PC-3 (cell line): ENCODE measurements around the gene FAM184A. TPM values are rescaled to one million over a fixed set of nuclear protein-coding genes. Genes with fewer than 3 reads are reported as not detected.
"Not testable (repeated sequence)": the region's sequence is repeated elsewhere in the genome, so short reads cannot be mapped to it uniquely, and the experiment has no call there.

ENCODE experiments used
- ATAC-seq: fragments of 200-7000 bp; cut with Tn5 transposase; 2 replicates; pipeline ENCODE4 v1.9.1; 2020; ENCODE audit warnings: mild to moderate bottlenecking, moderate library complexity
- BruUV-seq: library from RNA; stranded (reverse); fragments of 400-500 nt; replicated peaks from 2 replicates; lab custom pipeline; 2021; lab: Mats Ljungman, UMichigan
- CTCF ChIA-PET: fragments of 300-600 bp; sonication (Branson Sonifier 250); formaldehyde crosslinking; loops from one replicate; lab custom pipeline; 2022; ENCODE audit warnings: antibody characterized with exemption; lab: Charles Lee
- POLR2A ChIA-PET: fragments of 300-600 bp; sonication (Branson Sonifier 250); formaldehyde crosslinking; loops from one replicate; lab custom pipeline; 2022; ENCODE audit warnings: antibody characterized with exemption; ENCODE audit not compliant: unreplicated experiment; lab: Charles Lee
- DNase-seq: peaks from one replicate; pipeline ENCODE4 v3.0.0-alpha.2; 2015
- H2AFZ ChIP-seq: fragments of 300-600 bp; sonication (generic); 2 replicates; pipeline ENCODE4 v1.6.0; 2016; ENCODE audit warnings: antibody characterized with exemption, low read length
- H3F3A ChIP-seq: fragments of 300-600 bp; sonication (generic); one replicate; pipeline ENCODE4 v1.6.0; 2017; ENCODE audit warnings: antibody characterized with exemption, low read length, control low read depth, mild to moderate bottlenecking; ENCODE audit not compliant: unreplicated experiment
- H3K27ac ChIP-seq: fragments of 300-600 bp; sonication (generic); 2 replicates; pipeline ENCODE4 v1.5.1; 2016; ENCODE audit warnings: mild to moderate bottlenecking, low read length
- H3K27me3 ChIP-seq: fragments of 300-600 bp; sonication (generic); 2 replicates; pipeline ENCODE4 v1.6.1; 2016; ENCODE audit warnings: low read length, mixed read lengths
- H3K36me3 ChIP-seq: fragments of 300-600 bp; sonication (generic); 2 replicates; pipeline ENCODE4 v1.6.1; 2016; ENCODE audit warnings: low read depth, mixed run types, low read length, mixed read lengths
- H3K4me1 ChIP-seq: fragments of 300-600 bp; sonication (generic); 2 replicates; pipeline ENCODE4 v1.5.1; 2016; ENCODE audit warnings: low read length; ENCODE audit not compliant: insufficient read depth
- H3K4me2 ChIP-seq: fragments of 300-600 bp; sonication (generic); 2 replicates; pipeline ENCODE4 v1.6.0; 2016; ENCODE audit warnings: low read length
- H3K4me3 ChIP-seq: fragments of 300-600 bp; sonication (generic); 2 replicates; pipeline ENCODE4 v1.5.1; 2016; ENCODE audit warnings: mild to moderate bottlenecking, low read length, mixed read lengths
- H3K79me2 ChIP-seq: fragments of 300-600 bp; sonication (generic); 2 replicates; pipeline ENCODE4 v1.6.1; 2017; ENCODE audit warnings: low read length, mixed read lengths
- H3K9ac ChIP-seq: fragments of 300-600 bp; sonication (generic); 2 replicates; pipeline ENCODE4 v1.6.0; 2016; ENCODE audit warnings: mild to moderate bottlenecking, low read length
- H3K9me2 ChIP-seq: fragments of 300-600 bp; sonication (generic); replicated peaks from 2 replicates; pipeline ENCODE4 v1.6.1; 2016; ENCODE audit warnings: mixed run types, low read length, mixed read lengths
- H3K9me3 ChIP-seq: fragments of 300-600 bp; sonication (generic); 2 replicates; pipeline ENCODE4 v1.6.1; 2016; ENCODE audit warnings: low read length, mixed read lengths
- H4K20me1 ChIP-seq: fragments of 300-600 bp; sonication (generic); 2 replicates; pipeline ENCODE4 v1.6.1; 2016; ENCODE audit warnings: low read length, mixed read lengths
- CTCF ChIP-seq: fragments of 300-600 bp; sonication (generic); conservative IDR thresholded peaks from 2 replicates; pipeline ENCODE4 v1.5.1; 2017; ENCODE audit warnings: antibody characterized with exemption, low read depth, mild to moderate bottlenecking, low read length
- EZH2 ChIP-seq: fragments of 300-600 bp; sonication (generic); IDR thresholded peaks from one replicate; pipeline ENCODE4 v1.6.1; 2017; ENCODE audit warnings: antibody characterized with exemption, mild to moderate bottlenecking, low read length; ENCODE audit not compliant: unreplicated experiment
- EZH2phosphoT487 ChIP-seq: fragments of 300-600 bp; sonication (generic); IDR thresholded peaks from 2 replicates; pipeline ENCODE4 v1.6.1; 2018; ENCODE audit warnings: mild to moderate bottlenecking, antibody characterized with exemption, low read length, borderline replicate concordance
- intact Hi-C: fragments of 100-400 bp; cut with micrococcal nuclease; formaldehyde crosslinking; loops from 2 replicates; pipeline ENCODE4 v1.9.0; 2023
- total RNA-seq: library from RNA; depleted of rRNA; stranded (reverse); fragments of >200 nt; gene quantifications from 2 replicates; pipeline ENCODE4 v1.2.3, GENCODE V29; 2014

FAM184A gene
- total RNA-seq, 1 experiment from 2014 or later: 4.4 TPM

- H3K9me2 ChIP-seq: no peaks in the 10 kb centered on the region
- TF ChIP-seq EZH2 (no peak), EZH2phosphoT487 (no peak), CTCF (no peak)
- ChIA-PET POLR2A (no interaction called here), CTCF (interaction anchor here (0.7 kb wide), 1 partner anchor 158 kb away, joined by 4 read pairs; no protein-coding TSS in a partner anchor)
- H3F3A ChIP-seq: peaks cover 4% of the 10 kb centered on the region
- H3K9ac ChIP-seq: no peak overlapping the region
- no peaks in the 10 kb centered on the region for H3K27me3 ChIP-seq
- no peak overlapping the region for H3K27ac ChIP-seq
- peak; percentile 15 for DNase-seq
- intact Hi-C loops: loop anchor here (10.0 kb wide), 1 partner anchor 555 kb away; no protein-coding TSS in a partner anchor
- H3K79me2 ChIP-seq: no peaks in the 10 kb centered on the region
- H3K36me3 ChIP-seq: no peaks in the 10 kb centered on the region
- H3K9me3 ChIP-seq: no peaks in the 10 kb centered on the region
- no peaks in the 10 kb centered on the region for H4K20me1 ChIP-seq
- no peak overlapping the region for H3K4me2 ChIP-seq
- no peak overlapping the region for H2AFZ ChIP-seq
- no peak for ATAC-seq
- H3K4me3 ChIP-seq: no peak overlapping the region
- H3K4me1 ChIP-seq: peaks cover 15% of the 10 kb centered on the region
- BruUV-seq: no TSS peak
Measured at GRCh38 chr6:119119989-119120388, 41.5 kb upstream of the FAM184A start.

DNA sequence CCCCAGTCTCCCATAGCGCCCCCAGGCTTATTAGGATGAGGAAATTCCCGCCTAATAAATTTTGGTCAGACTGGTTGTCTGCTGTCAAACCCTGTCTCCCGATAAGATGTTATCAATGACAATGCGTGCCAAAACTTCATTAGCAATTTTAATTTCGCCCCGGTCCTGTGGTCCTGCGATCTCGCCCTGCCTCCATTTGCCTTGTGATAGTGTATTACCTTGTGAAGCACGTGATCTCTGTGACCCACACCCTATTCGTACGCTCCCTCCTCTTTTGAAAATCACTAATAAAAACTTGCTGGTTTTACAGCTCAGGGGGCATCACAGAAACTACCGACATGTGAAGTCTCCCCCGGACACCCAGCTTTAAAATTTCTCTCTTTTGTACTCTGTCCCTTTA lies 40.6 kb upstream of the FAM184A start:
- BruUV-seq, H3K79me2 ChIP-seq, H3K36me3 ChIP-seq, DNase-seq, H3K4me2 ChIP-seq, H2AFZ ChIP-seq, H3K4me3 ChIP-seq, H3K27me3 ChIP-seq, H3K9ac ChIP-seq, H3K27ac ChIP-seq, POLR2A ChIA-PET, H3K4me1 ChIP-seq, H3K9me2 ChIP-seq, H3F3A ChIP-seq, H4K20me1 ChIP-seq, ATAC-seq, H3K9me3 ChIP-seq: not testable (repeated sequence)
- intact Hi-C loops: loop anchor here (10.0 kb wide), 1 partner anchor 554 kb away; no protein-coding TSS in a partner anchor
- CTCF ChIA-PET: interaction anchor here (0.7 kb wide), 1 partner anchor 157 kb away, joined by 4 read pairs; no protein-coding TSS in a partner anchor

GRCh38 chr6:119116712-119117281 lies 38.3 kb upstream of the FAM184A start:
- Histone ChIP-seq H2AFZ (no peak overlapping the region), H3K9me2 (no peaks in the 10 kb centered on the region), H3K36me3 (no peaks in the 10 kb centered on the region), H4K20me1 (no peaks in the 10 kb centered on the region), H3K4me2 (no peak overlapping the region), H3K9me3 (no peaks in the 10 kb centered on the region), H3K27ac (no peak overlapping the region), H3K27me3 (no peaks in the 10 kb centered on the region), H3K4me3 (no peak overlapping the region), H3K79me2 (no peaks in the 10 kb centered on the region), H3K4me1 (no peaks in the 10 kb centered on the region), H3K9ac (no peak overlapping the region), H3F3A (no peaks in the 10 kb centered on the region)
- DNase-seq: no peak
- ChIA-PET CTCF (no interaction called here), POLR2A (no interaction called here)
- ATAC-seq: no peak
- no TSS peak for BruUV-seq
- no peak for TF ChIP-seq EZH2phosphoT487
- no peak for TF ChIP-seq EZH2
- no peak for TF ChIP-seq CTCF
- intact Hi-C loops: loop anchor here (10.0 kb wide), 1 partner anchor 552 kb away; no protein-coding TSS in a partner anchor
